HG03095 (cell line): ENCODE results near the gene IRAG1.

Source experiments
- ATAC-seq: cut with Tn5 transposase; IDR thresholded peaks from one replicate; pipeline ENCODE4 v1.9.1; 2021; ENCODE audit warnings: moderate library complexity; ENCODE audit not compliant: unreplicated experiment

Gene IRAG1

GRCh38 chr11:10693509-10694081, at the start of gene IRAG1:
Gene IRAG1 (minus strand): TSS chr11:10693755. CDS start chr11:10693602, 153 bp downstream.
- ATAC-seq: no peak

DNA sequence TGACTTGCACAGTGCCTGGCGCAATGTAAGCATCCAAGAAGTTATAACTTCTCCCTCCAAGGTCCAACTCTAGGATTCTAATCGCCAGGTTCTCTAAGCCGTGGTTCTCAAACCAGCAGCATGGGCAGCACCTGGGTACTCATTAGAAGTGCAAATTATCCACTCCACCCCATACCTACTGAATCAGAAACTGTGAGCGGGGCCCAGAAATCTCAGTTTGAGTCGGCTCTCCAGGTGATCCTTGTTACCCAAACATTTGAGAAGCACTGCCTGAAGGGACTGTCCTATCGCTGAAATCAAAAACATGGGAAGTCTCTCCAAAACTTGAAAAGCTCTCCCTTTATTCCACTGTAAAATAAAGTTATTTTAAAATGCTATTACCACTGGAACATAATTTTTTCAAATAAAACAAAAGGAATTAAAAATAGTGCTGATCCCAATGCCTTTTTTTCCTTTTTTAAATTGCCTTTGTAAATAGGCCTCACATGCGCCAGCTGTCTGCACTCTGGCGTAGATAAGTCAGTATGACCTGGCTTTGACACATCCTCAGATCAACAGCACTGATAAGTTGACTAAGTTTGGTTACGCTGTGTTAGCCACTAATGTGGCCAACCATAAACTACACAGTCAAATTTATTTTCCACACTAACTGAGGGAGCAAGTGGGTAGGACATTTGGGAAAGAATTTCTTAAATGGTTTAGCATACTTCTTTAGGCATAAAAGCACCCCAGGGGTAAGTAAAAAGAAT, 49.1 kb upstream of the IRAG1 start:
- no peak for ATAC-seq

GRCh38 chr11:10735481-10736475, 42.2 kb upstream of the IRAG1 start:
- ATAC-seq: peak; percentile 96

DNA sequence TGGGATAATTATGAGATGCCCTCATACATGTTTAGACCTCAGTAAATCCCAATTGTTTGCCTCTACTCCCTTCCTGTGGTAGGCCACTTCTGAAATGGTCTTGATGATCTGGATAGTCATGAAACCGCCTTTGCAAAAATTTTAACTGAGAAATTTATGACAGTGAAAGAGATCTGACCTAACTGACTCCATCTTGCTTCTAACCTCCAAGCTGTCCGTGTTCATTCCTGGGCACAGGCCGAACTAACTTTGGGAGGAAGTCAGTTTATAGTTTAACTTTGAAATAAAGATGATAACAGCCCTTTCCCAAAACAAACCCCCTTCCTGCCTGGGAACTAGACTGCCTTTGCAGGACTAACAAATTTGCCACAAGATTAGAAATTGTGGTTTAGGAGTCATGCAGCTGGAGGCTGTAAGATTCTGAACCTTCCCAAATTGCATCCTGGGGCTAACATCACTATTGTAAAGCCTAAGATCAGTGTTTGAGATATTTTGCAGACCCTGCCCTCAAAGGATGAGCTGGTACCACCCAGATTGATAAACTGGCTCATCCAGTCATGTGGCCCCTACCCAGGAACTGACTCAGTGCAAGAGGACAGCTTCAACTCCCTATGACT, 37.6 kb upstream of the IRAG1 start:
- no peak for ATAC-seq

DNA sequence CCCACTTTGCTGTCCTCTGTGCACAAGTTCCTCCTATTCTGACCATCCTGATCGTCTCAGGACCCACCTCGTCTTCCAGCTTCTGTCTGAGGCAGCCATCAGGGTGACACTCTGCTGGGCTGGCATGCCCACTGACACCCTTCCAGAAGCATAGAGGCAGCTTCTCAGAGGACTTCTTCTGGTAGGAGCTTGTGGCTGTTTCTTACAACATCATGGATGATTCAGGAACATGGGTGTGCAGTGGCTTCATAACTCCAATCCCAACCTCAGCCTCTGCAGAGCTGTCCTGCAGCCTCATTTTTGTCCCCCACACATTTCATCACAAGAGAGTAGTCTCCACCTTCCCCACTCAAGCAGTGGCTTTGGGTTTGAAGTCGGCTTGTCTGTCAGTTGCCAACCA, 36.6 kb upstream of the IRAG1 start:
- no peak for ATAC-seq

DNA sequence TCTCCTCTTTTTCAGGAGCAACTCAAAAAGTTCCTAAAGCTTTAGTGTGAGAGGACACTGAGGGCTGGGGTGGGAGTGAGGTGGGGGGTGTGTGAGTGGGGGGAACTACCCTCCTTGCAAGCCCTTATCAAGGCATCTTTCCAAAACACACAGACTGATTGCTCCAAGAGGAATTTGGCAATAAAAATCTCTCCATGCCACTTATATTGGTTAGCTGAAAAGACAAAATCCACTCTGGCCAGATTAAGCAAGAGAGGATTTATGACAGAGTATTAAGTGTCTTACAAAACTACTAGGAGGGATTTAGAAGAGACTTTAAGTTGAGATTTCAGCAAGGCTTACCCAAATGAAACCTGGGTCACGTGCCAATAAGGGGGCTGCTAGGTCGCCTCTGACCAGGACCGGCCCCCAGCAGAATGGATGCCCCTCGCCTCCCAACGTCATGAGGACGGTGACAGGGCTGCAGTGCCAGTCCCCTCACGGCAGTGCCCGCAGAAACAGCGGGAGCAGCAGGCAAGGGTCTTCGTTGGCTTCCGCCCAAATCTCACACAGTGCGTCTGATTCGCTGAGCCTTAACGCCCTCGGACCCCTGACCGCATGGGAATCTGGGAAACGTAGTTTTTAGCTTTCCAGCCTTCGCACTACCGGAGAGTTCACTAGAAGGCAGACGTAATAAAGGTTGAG, 35.4 kb upstream of the IRAG1 start:
- ATAC-seq: no peak

DNA sequence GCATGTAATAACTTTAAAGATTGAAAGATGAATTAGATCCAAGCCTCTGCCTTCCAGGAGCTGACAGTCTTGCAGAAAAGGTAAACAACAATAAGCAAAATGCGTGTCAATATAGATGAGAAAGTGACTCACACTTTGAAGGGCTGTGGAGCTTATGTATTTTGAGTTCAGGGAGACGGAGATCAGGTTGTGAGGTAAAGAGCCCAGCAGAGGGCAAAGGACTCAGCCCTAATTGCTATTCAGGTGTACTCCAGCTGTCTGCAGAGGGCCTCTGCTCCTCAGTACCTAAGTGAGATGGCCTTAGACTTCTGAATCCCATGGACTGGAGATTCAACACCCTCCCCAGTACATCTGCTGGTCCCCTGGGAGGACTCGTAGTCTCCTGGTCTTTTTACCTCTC, 34.6 kb upstream of the IRAG1 start:
- no peak for ATAC-seq

DNA sequence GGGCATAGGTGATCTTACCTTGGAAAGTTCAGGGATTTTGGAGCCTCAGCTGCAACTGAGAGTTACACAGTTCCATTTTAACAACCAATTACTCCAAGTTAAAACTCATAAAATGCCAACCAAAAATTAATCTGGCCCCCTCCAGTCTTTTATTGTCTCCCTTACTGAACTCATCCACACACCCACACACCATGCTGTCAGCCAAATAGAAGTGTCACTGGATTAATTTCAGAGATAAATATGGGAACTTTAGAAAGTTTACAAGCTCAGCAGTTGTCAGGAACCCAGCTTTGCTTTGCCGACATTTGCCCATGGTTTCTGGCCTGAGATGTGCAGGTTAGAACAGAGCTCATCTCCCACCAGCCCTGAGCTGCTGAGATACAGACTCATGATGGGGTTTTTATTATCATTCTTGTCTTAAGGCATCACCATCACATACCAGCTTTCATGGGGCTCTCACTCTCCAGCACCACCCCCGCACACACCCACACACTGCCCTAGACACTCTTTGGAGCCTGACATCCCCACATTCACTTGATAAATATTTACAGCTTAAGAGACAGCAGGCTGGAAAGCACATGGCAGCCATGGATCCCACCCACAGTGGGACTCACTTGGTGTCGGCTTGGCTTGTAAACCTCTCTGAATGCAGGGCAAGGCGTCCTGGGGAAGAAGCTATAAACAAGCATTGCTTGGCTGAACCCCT, 33.7 kb upstream of the IRAG1 start:
- no peak for ATAC-seq

GRCh38 chr11:10725907-10726253, 32.3 kb upstream of the IRAG1 start:
- no peak for ATAC-seq

DNA sequence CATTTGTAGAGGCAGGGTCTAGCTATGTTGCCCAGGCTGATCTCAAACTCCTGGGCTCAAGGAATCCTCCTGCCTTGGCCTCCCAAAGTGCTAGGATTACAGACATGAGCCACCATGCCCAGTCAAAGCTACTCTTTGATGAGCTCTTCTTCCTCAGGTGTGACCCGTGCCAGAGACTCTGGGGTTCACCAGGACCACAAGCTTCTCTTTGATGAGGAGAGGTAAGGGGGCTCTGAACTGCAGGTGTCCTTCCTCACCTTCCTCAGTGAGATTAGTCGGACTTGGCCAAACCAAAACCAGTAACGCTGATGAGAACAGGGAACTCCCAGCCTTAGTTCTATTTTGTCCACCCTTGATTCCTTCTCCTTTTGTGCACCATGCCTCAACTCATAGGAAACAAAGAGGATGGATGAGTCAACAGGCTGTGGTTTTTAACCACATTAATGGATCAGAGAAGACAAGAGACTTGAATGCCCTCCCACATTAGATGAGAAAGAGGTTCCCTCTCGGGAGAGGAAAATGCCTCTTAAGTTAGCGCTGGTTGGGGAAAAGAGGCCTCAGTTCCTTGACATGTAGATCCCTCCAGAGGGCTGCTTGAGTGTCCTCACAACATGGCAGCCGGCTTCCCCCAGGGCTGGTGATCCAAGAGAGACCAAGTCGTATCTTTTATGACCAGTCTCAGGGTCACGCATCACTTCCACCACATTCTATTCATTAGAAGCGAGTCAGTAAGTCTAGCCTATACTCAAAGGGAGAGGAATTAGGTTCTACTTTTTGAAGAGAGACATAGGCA, 31.8 kb upstream of the IRAG1 start:
- no peak for ATAC-seq

DNA sequence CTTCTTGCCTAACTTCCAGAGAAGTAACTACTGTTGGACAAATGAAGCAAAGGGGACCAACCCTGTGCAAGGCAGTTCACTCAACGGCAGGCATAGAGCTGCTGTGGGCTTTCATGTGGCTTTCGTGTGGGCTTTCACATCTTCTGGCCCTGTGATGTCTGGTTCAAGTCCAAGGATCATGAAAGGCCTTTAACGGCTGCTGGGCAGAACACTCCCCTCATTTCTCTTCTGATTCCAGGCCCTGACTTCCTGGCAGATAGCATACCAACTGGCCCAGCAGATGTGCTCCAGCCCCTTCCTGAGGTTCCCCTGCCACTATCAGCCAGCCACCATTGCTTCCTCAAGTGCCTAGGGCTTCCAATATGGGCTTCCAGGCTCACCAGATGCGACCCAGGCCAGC, 28.8 kb upstream of the IRAG1 start:
- no peak for ATAC-seq

DNA sequence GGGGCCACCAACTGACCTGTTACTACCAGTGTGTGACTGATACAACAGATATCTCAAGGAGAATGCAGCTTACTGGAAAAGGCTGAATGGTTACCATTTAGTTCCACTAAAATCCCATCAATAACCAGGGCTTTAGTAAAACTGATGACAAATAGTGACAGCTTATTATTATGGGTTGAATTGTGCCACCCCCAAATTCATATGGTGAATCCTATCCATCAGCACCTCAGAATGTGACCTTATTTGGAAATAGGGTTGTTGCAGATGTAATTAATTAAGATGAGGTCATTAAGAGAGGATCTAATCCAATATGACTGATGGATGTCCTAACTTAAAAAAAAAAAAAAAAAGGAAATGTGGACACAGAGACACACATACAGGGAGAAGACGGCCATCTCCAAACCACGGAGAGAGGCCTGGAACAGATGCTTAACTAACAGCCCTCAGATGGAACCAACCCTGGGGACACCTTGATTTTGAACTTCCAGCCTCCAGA, 27.4 kb upstream of the IRAG1 start:
- no peak for ATAC-seq

GRCh38 chr11:10719616-10720015, 26.1 kb upstream of the IRAG1 start:
- no peak for ATAC-seq

DNA sequence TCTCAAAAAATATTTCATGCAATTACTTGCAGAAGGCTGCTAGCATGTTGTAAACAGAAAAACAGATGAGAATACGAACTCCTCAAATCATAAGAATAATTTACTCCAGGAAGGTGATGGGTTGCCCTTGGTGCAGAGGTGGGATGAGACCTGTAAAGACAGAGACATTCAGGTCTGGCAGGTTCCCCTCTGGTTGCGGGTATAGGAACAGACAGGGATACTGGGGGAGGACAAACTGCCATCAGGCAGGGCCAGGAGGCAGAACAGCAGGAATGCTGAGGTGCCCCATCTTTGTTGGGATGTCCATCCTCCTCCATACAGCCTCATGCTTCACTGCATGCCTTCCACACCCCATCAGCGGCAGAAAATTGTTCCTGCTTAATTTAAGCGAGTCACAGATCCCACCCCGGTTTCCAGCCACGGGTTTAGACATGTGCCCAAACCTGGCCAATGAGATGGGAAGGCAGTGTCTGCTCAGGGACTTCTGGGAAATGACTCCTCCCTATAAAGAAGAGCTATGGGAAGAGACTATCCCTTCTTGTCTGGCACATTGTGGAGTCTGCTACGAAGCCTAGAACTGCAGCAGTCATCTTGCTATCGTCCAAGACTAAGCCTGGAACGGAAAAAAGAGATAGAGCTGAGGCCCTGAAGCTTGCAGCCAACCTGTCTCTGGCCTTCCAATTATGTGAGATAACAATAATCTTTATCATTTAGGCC, 23.1 kb upstream of the IRAG1 start:
- ATAC-seq: no peak

DNA sequence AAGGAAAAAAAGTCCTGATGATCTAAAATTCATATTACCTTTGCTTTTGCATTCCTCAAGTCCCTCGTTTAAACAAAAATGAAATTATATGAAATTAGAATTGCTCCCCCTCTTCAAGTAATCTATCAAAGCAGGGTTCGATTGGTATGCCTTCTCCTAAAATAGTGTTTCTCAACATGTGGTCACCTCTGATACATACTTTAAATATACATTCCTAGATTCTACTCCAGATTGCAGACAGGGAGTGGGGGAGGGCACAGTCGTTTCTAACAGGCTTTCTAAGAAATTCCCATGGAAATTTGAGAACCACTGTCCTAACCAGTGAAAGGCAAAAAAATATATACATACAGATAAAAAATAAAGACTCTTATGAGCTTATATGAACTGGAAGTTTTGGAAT, 22.6 kb upstream of the IRAG1 start:
- ATAC-seq: no peak

- no peak for ATAC-seq
Observed at GRCh38 chr11:10715571-10715970, 22.0 kb upstream of the IRAG1 start.

DNA sequence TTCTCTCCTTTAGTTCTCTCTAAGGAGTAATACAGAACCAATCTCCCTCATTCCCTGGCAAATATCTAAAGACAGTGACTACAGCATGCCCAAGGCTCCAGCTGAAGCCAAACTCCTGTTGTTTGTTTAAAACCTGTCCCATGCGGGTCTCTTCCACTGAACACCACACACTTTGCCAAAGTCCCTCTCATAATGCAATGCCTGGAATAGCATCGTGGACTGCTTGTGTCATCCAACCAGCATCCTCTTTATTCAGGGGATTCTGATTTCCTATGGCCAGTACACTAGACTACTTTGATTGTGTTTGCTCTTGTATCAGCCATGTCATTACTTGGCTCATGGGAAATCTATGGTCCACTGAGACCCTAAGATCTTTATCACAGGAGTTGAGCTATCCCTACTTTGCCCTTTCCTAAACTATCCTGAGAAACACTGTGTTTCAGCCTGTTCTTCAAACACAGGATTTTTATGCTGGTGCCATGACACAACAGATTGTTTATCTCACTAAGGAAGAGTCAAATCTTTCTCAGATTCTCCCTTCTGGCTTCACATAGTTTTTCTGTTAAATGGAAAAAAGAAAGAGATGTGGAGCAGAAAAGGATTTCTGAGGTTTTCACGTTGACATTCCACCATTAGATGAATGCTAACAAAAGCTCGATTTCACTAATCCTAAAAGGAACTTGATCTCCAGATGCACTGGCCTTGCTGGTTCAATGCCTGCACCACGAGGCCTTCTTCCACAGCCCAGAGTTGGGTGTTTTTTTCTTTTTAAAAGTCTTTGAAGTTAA, 15.9 kb upstream of the IRAG1 start:
- no peak for ATAC-seq

GRCh38 chr11:10708131-10708530, 14.6 kb upstream of the IRAG1 start:
- no peak for ATAC-seq
